Renal cortical epithelial cell (primary cell): ENCODE results near the gene RFNG. TPM values are rescaled to one million over a fixed set of nuclear protein-coding genes. Genes with fewer than 3 reads are reported as not detected.

ENCODE experiments used
- DNase-seq: peaks from one replicate; pipeline ENCODE4 v3.0.0-alpha.2; 2011; ENCODE audit warnings: low read depth
- total RNA-seq: library from RNA; depleted of rRNA; stranded (reverse); fragments of >200 nt; gene quantifications from 2 replicates; pipeline ENCODE4 v1.2.3, GENCODE V29; 2014

The RFNG gene, protein sequence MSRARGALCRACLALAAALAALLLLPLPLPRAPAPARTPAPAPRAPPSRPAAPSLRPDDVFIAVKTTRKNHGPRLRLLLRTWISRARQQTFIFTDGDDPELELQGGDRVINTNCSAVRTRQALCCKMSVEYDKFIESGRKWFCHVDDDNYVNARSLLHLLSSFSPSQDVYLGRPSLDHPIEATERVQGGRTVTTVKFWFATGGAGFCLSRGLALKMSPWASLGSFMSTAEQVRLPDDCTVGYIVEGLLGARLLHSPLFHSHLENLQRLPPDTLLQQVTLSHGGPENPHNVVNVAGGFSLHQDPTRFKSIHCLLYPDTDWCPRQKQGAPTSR
- total RNA-seq: 27.3 and 31.0 TPM in 2 replicates

DNA sequence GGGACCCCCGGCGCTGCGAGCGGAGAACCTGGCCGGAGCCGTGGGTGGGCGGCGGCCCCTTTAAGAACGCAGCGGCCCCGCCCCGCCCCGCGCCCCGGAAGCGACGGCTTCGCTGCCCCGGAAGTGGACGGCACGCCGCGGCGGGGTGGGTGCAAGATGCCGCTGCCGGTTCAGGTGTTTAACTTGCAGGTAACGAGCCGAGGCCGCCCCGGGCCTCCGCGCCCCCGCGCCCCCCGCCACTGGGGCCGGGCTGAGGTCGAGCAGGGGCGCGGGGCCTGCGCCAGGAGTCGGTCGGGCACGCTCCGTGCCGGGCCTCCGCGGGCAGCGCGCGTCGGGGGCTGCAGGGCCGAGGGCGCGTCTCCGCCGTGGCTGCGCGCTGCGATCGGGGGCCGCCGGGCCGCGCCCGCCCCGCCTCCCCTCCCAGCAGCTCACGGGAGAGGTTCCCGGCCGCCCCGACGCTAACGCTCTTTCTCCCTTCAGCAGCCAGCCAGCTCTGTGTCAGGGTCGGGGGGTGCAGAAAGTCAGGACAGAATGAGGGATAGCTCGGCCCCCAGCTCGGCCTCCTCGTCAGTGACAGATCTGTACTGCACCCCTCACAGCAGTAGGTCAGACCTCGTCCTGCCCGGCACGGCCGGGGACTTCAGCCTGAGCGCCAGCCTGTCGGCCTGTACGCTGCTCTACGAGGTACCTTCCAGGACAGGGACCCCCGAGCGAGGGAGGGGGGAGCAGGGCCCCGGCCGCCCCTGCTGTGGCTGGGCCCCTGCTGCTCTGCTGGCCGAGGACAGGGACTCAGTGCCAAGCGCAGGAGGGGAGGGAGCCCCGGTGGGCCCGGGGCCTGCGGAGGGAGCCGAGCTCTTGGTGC is at the start of gene RFNG, which contains the start of gene GPS1:
TSS of gene RFNG (minus strand) at position 36 of the 862 bp plus-strand sequence. CDS start 45 bp downstream, outside the sequence.
TSS of gene GPS1 (plus strand) at position 123 of the 862 bp plus-strand sequence. CDS start at position 157, 34 bp downstream.
- peak; percentile 13 for DNase-seq

DNA sequence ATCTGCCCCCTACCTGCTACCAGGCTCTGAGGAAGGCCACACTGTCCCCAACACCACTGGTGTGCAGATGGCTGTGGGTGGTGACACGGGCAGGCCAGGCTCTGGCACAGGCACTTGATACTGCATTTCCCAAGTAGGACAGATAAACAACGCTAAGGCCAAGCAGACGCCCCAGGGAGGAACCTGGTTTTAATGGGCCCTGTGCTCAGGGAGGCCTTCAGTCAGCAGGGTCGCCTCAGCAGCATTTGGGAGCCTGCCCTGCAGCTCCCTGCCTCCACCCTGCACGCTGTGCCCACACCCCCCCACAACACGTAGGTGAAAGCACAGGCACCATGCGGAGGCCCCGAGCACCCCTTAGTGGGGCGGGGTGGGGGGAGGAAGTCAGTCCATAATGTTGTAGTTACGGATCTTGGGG is 49.7 kb upstream of the RFNG start:
- no peak for DNase-seq

DNA sequence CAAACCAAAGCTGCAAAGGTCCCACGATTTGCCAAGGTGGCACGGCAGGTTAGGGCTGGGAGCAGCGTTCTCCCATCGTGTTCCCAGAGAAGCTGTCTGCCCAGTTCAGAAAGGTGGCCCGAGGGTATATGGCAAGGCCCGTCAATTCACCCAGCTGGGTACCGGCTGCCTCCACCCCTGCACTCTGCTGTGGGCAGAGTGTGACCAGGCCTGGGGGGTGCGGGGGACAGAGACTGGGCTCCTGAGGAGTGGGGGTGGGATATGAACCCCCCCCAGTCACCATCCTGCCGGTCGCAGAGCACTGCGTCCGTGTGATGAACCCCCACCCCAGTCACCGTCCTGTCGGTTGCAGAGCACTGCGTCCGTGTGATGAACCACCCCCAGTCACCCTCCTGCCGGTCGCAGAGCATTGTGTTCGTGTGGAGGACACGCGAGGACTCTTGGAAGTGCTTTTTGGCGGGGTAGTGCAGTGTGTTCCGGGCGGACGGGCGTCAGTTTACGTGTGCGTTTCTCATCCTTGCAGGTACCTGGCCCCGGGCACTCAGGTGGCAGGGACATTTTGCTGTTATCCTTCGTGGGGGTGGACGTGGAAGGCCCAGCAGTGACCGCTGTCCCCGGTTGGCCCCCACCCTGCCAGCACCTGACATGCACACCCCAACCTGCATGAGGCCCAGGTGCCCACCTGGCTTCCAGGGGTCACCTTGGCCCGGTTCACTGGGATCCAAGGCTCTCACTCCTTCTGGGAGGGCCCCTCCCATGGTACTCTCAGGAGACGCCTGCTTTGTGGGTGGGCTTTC is 49.1 kb upstream of the RFNG start:
- no peak for DNase-seq

DNA sequence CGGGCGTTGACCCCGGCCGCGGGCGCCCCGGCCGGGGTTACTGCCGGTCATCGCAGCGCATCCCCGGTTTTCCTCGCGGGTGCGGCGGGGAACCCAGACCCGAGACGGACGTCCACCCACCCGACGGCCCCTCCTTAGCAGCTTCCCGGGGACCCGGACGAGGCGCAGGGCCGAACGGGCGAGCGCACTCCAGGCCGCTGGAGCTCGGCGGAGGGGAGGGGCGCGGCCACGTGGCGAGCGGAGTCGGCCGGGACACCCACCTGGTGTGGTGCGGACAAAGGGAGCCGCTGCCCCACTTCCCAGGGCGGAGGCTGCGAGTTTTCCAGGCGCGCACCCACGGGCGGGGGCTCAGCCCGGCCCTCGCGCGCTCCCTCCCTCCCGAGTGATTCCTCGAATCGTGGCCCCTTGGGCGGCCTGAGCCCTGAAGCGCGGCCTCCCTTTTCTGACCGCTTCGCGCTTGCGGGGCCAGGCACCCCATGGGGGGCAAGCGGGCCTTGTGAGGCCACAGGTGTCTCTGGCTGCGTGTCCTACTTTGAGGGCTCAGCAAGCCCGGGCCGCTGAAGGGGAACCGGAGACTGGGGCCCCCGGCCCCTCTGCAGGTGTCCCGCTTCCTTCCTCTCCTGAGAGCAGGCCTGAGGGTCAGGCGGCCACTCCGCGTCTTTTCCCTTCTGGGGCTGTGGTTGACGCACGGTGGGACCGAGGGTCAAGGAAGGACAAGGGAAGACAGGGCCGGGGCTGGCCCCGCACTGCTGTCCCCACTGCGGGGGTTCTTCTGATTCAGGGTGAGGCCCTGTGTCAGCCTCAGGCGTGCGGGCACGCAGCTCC is 47.5 kb upstream of the RFNG start:
- DNase-seq: no peak

DNA sequence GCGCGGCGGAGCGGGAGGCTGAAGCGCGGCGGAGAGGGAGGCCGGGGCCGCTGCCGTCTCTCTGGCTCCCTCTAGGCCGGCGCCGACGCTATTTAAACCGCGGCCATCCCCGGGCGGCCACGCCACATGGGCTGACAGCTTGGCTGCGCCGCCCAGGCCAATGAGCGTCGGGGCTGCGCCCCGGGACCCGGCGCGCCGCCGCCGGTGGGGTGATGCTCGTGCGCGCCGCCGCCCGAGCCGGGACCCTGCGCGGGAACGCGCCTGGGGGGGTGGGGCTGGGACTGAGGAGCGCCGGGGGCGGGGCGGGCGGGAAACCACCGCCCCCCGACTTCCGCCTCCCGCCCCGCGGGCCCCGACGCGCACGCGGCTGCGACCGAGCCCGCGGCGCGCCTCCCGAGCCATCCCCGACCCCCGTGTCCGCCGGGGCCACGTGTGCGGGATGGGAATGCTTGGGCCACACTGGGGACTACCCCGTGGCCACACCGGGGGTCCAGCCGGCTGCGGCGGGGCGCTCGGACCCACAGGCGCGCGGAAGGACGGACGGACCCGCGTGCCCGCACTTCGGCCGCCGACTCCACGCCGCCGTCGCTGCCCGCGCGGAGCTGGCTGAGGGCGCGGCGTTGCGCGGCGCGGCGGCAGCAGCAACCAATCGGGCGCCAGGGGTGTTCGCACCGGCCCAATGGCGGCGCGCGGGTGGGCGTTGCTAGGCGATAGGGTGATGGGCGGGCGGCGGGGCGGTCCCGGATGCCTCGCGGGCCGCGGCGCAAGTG is 46.7 kb upstream of the RFNG start, which contains the start of gene FASN:
TSS of gene FASN (minus strand) at position 68 of the 770 bp plus-strand sequence. CDS start 1,791 bp downstream, outside the sequence.
- DNase-seq: peak; percentile 73

DNA sequence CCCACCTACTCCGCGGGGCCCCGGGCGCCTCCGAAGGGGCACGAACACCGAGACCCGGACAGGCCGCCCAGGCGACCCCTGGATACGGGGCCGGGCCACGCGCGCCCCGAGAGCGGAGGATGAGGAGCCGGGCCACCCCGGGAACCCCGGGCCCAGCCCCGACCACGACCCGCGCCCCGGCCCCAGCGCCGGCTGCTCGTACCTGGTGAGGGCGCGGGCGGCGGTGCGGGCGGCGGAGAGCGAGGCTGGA is 46.2 kb upstream of the RFNG start:
- no peak for DNase-seq

DNA sequence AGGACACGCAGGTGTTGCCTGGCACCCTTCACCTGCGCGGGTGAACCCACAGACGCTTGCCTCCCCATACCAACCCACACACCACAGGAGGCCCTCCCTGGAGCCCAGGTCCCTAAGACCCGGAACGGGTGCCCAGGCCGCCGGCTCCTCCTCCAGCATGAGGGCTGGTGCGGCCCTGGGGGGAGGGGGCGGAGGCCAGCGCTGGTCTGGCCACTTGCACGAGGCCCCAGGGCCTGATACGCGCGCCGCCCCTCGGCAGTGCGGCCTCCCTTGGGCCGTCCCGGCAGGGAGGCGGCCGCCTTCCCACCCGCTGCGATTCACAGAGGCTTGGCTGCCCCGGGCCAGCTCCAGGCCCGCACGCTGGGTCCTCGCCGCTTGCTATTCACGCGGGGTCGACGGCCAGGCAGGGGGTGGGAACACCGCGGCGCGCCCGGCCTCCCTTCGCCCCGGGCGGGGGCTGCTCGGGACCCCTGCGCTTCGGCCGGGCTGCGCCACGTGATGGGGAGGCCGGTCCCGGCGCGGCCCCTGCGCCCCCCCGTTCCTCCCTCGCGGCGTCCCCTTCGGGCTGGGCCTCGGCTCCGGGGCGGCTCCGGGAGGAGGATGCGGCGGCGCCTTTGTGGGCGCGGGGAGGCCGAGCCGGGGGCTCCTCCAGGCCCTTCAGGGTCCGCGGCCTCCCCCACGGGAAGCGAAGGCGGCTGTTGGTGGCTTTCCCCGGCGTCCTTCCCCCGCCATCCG is 45.7 kb upstream of the RFNG start:
- DNase-seq: peak; percentile 13

DNA sequence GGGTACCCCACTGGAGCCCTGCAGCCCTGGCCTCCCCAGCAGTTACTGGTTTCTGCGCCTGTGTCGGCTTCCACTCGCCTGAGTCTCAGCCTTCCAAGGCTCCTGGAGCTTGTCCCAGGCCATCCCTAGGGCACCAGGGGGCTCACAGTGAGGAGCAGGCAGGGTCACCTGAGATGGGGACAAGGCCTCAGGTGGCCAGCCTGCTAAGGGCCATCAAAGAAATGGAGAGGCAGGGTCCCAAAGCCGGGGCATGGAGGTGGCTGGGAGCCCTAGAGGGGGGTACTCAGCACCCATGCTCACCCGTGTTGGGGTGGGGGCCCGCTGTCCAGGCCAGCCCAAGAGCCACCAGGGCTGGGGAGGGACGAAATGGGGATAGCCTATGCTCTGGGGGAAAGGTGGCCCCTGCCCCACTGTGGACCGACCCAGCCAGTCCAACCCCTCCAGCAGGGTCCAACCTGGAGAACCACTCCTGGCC is 45.1 kb upstream of the RFNG start:
- DNase-seq: no peak

DNA sequence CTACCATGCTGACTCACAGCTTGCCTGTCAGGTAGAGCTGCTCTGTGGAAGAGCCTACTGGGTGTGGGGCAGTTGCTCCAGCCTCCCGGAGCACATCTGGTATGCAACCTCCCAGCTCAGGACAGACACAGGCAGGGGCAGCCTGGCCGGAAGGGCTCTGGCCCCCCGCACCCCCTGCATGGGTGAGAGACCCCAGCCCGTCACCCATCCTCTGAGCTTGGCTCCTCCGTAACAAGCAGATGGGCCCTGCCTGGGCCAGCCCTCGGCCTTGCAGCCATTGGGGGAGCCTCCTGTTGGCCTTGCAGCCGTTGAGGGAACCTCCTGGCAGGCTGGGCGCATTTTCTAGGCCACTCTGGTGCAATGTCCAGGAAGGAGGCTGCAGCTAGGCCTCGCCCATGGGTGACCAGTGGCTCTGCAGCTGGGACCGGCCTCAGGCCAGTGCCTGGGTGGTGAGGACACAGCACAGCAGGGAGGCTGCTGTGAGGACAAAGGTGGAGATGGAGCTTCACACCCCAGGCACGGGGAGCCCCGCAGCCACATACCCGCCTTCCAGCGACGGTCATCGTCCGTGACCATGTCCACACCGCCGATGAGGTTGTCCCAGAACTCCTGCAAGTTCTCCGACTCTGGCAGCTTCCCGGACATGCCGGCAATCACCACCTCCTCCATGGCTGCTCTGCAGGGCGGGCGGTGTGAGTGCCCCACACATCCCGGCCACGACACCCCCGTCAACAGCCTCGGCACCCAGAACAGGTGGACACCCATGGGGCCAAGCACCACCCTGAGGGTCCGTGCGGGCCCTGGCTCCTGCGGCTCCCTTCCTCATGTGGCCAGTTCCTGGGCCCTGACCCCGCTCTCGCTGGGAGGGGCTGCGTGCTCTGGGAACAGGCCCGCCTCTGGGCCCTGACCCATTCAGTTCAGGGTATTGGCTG is 44.4 kb upstream of the RFNG start:
- no peak for DNase-seq

DNA sequence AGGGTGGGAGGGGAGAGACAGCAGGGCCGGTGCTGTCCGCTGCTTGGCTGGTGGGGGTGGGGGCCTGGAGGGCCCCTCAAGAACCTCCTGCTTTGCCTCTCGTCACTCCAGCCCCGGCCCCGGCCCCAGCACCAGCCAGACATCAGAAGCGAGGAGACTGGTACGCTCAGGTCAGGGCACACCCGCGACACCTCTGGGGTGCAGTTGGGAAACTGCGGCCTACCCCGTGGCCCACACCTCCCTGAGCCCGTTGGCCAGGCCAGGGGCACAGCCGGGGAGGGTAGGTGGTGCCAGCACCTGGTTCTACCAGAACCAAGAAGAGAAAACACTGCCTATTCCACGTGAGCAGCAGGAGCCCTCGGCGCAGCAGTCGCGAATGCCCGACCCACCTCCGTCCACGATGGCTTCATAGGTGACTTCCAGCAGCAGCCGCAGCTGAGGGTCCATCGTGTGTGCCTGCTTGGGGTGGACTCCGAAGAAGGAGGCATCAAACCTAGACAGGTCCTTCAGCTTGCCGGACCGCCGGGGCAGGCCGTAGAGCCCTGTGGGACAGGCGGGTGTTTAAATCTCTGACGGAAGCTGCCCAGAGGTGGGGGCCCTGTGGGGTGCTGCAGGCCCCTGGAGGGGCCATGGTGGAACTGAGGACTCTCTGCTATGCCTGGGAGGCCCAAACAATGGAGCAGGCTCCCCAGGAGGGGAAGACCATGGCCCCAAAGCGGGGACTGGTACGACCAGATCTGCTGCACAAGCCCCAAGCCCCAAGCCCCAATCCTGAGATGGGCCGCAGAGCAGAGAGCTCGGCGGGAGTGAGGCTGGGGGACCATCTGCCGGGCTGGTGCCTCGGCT is 43.5 kb upstream of the RFNG start:
- DNase-seq: no peak

DNA sequence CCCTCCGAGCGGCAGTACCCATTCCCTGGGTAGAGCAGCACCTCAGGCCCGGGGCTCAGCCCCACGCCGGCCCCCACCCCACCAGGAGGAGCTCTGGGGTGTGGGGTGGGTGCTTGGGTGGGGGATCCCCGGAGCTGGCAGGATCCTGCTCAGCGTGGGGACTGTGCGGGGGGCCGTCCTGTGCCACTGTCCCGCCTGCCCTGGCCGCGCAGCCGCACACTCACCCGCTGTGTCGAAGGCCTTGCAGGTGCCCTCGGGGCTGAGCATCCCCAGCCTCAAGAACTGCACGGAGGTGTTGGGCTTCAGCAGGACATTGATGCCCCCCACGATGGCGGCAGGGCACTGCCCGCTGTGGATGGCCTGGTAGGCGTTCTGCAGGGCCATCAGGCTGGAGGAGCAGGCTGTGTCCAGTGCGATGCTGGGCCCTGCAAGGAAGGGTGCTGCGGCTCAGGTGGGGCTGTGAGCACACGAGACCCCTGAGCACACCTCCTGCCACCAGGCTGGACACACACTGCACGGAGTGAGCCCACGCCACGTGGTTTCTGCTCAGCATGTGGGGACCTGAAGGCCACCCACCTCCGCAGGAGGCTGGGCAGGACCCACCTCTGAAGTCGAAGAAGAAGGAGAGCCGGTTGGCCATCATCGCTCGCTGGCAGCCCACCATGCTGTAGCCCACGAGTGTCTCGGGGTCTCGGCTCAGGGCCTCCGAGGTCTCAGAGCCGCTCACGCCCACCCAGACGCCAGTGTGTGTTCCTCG is 41.6 kb upstream of the RFNG start:
- DNase-seq: no peak

DNA sequence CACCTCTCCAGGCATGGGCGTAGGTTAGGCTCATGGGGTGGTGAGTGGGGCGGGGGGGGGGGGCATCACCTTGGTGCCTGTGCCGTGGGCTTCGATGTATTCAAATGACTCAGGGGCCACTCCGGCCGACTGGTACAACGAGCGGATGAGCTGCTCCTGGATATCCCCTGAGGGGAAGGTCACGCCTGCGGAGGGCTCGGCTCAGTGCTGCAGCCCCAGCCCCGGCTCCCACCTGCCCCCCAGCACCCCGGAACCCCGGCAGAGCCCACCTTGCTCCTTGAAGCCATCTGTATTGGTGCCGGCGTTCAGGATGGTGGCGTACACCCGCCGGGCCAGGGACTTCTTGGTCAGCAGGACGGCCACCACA is 41.0 kb upstream of the RFNG start:
- DNase-seq: no peak

DNA sequence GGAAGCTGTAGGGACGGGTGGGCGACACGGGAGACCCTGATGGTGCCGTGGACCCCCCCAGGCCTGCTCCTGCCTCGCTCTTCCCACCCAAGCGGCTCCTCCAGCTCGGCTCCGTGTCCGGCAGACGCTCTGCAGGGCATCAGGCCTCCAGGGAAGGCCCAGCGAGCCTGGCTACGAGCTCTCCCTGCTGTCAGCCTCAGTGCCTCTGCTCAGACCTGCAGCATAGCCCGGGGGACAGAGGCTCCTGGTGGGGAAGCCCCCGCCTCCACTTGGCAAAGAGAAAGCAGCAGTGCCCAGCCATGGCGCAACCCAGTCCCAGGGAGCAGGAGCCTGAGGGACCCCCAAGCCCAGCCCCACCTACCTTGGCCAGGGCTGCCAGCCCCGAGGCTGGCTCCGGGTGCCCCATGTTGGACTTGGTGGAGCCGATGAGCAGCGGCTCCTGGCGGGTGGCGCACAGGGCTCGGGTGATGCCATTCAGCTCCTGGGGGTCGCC is 40.5 kb upstream of the RFNG start:
- no peak for DNase-seq

DNA sequence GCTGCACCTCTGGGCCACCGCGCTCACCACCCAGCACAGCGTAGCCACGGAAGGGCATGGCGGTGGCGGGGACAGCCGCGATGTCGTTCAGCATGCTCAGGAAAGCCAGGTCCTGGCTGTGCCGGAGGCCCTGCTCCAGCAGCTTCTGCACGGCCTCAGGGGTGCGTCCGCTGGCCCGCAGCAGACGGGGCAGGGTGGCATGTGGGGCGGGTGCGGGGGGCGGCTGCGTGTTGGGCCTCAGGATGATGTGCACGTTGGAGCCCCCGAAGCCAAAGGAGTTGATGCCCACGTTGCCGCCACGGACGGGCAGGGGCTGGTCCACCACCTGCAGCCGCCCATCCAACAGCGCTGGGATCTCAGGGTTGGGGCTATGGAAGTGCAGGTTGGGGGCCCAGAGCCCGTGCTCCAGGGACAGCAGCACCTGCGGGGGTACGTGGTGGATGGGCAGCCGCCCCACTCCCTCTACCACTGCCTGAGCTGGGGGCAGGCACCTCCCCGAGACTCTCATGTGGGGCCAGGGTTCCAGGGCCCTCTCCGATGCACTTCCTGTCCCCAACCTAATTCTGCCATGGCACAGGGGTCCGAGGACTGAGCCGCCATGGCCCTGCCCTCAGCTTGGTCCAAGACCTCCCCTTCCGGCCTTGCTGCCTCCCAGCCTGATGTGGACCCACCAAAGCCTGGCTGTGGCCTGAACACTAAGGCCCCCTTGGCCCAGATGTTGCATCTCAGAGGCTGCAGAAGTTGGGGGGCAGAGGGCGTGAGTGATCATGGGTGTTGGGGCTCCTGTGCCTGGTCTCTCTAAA is 39.9 kb upstream of the RFNG start:
- no peak for DNase-seq

DNA sequence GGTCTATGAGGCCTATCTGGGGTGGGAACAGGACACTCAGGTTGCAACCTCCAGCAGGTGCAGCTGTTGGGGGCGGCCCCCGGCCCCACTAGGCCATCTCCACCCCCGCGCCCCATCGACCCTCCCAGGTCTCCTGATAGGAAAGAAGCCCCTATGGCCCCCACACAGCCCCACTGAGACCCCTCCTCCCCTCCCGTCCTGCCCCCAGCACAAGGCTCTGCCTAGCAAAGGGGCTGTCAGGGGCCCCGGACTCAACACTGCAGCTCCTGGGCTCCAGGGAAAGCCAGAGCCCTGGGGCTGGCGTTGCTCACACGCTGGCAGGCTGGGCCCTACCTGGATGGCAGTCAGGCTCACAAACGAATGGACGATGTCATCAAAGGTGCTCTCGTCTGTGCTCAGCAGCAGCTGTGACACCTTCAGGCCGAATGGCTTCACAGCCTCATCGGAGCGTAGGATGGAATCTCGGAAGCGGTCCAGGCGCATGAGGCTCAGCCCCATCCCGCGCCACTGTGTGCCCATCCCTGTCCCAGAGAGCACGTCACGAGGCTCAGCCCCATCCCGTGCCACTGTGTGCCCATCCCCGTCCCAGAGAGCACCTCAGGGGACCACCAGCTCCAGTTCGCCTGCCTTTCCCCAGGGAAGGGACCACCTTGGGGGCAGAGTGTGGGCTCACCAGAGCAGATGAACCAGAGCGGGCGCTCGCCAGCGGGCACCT is 39.1 kb upstream of the RFNG start:
- DNase-seq: no peak
